GM10248 (cell line): Measurements from ENCODE around the gene OGA.

ENCODE experiments used
- CTCF ChIA-PET: fragments of 300-600 bp; sonication (Branson Sonifier 250); formaldehyde crosslinking; extraction: SDS; loops from one replicate; lab custom pipeline; 2021; ENCODE audit warnings: antibody characterized with exemption; lab: Yijun Ruan, JAX
- POLR2A ChIA-PET: fragments of 350-650 bp; sonication (Branson Sonifier 250); formaldehyde crosslinking; extraction: SDS; loops from one replicate; lab custom pipeline; 2020; ENCODE audit warnings: antibody characterized with exemption; lab: Yijun Ruan, JAX
- DNase-seq: peaks from one replicate; pipeline ENCODE4 v3.0.0; 2012; ENCODE audit errors: extremely low spot score
- CTCF ChIP-seq: IDR thresholded peaks from 2 replicates; pipeline ENCODE4 v1.5.1; 2012; ENCODE audit warnings: mild to moderate bottlenecking, low read depth; ENCODE audit errors: extremely low read depth, missing control alignments, control extremely low read depth

The OGA gene

GRCh38 chr10:101782811-101783735, 35.2 kb downstream of the OGA start, which contains the start of gene NPM3:
NPM3 (minus strand) TSS chr10:101783446; CDS start chr10:101783390, 56 bp downstream.
- ChIA-PET CTCF (interaction anchor here (0.7 to 10.7 kb wide), 15 partner anchors 11 to 569 kb away, joined by 3 to 331 read pairs (median 7); no protein-coding TSS in a partner anchor), POLR2A (no interaction called here)
- TF ChIP-seq CTCF = no peak
- DNase-seq = peak; percentile 91

DNA sequence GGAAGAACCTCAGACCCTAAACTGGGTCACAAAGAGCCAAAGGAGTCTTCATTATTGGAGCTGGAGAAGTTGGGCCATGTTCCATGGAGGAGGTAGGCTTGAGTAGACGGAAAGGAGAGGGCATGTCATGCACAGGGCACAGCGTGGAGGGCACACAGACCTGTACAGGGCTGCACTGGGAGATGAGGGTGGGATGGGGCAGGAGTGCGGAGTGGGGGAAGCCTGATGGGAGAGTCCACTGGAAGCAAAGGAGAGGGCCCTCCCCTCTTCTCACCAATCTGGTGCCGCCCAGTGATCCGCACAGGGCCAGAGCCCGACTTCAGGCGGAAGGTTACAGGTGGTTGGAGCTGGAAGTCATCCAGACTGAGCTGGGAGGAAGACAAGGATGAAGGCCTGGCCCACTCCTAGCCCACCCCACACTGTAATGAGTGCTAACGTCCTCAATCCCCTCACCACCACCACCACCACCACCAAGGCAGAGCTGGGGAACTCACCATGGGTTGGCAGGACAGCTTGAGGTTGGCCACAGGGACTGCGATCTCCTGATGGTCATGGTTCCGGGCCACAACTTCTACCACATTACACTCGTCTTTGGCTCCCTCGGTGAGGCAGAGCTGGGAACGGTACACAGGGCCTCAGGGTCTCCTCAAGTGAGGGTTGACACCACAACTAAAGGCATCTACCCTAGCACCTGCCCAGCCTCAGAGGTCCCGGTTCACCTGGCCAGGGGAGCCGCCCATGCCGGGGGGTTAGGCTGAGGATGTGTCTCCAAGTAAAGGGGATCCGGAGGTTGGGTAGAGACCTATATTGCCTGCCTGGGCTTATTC, 36.0 kb downstream of the OGA start:
- CTCF ChIA-PET = interaction anchor here (0.6 to 10.7 kb wide), 29 partner anchors 8 to 600 kb away, joined by 3 to 331 read pairs (median 7); partner anchors contain the start of gene HPS6
- peak; percentile 32 for DNase-seq
- POLR2A ChIA-PET = interaction anchor here (0.7 kb wide), 1 partner anchor 12 kb away, joined by 3 read pairs; no protein-coding TSS in a partner anchor
- TF ChIP-seq CTCF = no peak

- peak; percentile 16 for DNase-seq
- ChIA-PET CTCF (interaction anchor here (0.6 to 10.7 kb wide), 59 partner anchors 8 to 642 kb away, joined by 3 to 331 read pairs (median 4); partner anchors contain the start of genes DPCD, HPS6, OGA and POLL), POLR2A (interaction anchor here (0.7 kb wide), 1 partner anchor 12 kb away, joined by 3 read pairs; no protein-coding TSS in a partner anchor)
- TF ChIP-seq CTCF = no peak
Observed at GRCh38 chr10:101781655-101781983, 36.6 kb downstream of the OGA start.

- DNase-seq = peak; percentile 86
- peak; percentile 83 for TF ChIP-seq CTCF
- ChIA-PET POLR2A (no interaction called here), CTCF (interaction anchor here (0.6 to 10.7 kb wide), 61 partner anchors 9 to 641 kb away, joined by 3 to 331 read pairs (median 4); partner anchors contain the start of genes DPCD, HPS6, OGA and POLL)
Observed at GRCh38 chr10:101780818-101781654, 37.2 kb downstream of the OGA start.

DNA sequence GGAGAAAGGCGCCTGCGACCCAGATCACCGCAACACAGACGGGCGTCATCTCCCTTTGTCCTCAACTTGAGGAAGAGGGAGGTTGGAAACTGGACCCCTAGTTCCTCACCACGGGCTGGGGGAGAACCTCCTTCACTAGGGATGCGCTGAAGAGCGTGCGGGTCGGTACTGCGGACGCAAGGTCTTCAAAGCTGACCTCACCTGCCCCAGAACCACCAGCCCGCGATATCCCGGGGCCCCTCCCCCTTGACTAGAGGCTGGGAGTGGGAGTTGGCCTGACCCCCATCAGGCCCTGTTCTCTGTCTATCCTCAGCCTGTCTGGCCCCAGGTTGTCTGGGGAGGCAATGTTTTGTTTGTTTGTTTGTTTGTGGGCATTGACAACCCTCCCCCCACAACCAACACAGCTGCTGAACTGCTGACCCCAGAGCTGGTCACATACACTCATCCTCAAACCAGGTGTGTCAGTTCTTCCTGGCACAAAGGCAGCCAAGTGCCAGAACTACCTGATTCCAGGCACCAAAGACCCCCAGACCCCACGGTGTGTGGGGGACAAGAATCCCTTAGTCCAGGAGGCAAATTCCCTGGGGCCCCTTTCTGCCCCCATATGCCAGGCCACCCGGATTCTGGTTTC, 37.9 kb downstream of the OGA start:
- DNase-seq = no peak
- ChIA-PET CTCF (interaction anchor here (0.9 to 10.7 kb wide), 27 partner anchors 8 to 567 kb away, joined by 3 to 331 read pairs (median 8); partner anchors contain the start of genes DPCD, OGA and POLL), POLR2A (no interaction called here)
- no peak for TF ChIP-seq CTCF
